Measurements from ENCODE around the gene MRPS14. TPM values are rescaled to one million over a fixed set of nuclear protein-coding genes. Genes with fewer than 3 reads are reported as not detected.

The MRPS14 gene
- total RNA-seq, 1 donor from 2014 or later: 33.5 TPM

- H3K4me1 Mint-ChIP-seq: peaks cover 58% of the 10 kb centered on the region
- H3K36me3 Mint-ChIP-seq (ENCODE audit: low read depth): peaks cover 5% of the 10 kb centered on the region
- H3K27me3 Mint-ChIP-seq: no peaks in the 10 kb centered on the region
- H3K9me3 Mint-ChIP-seq: no peaks in the 10 kb centered on the region
- intact Hi-C loops (cut with micrococcal nuclease): loop anchor here (10.0 kb wide), 1 partner anchor 941 kb away; the partner anchor contains the start of gene RC3H1
- no peak for DNase-seq
- H3K4me3 Mint-ChIP-seq: peak overlapping the region; percentile 84
- peak overlapping the region; percentile 89 for H3K27ac Mint-ChIP-seq
Measured at GRCh38 chr1:174966008-174966572, 57.1 kb downstream of the MRPS14 start.

- peak; percentile 79 for DNase-seq
- Mint-ChIP-seq H3K4me1 (peaks cover 58% of the 10 kb centered on the region), H3K27me3 (no peaks in the 10 kb centered on the region), H3K9me3 (no peaks in the 10 kb centered on the region), H3K4me3 (peak overlapping the region; percentile 84), H3K27ac (peak overlapping the region; percentile 89), H3K36me3 (ENCODE audit: low read depth) (peaks cover 5% of the 10 kb centered on the region)
- intact Hi-C loops (cut with micrococcal nuclease): loop anchor here (1.0 to 10.0 kb wide), 6 partner anchors 27 to 941 kb away; partner anchors contain the start of genes MRPS14, RABGAP1L and RC3H1
Measured at GRCh38 chr1:174965362-174966007, 57.7 kb downstream of the MRPS14 start.

GRCh38 chr1:174964972-174965361 is 58.3 kb downstream of the MRPS14 start:
- peak overlapping the region; percentile 84 for H3K4me3 Mint-ChIP-seq
- H3K36me3 Mint-ChIP-seq (ENCODE audit: low read depth): peaks cover 4% of the 10 kb centered on the region
- peak; percentile 78 for DNase-seq
- no peaks in the 10 kb centered on the region for H3K27me3 Mint-ChIP-seq
- H3K27ac Mint-ChIP-seq: peak overlapping the region; percentile 89
- intact Hi-C loops (cut with micrococcal nuclease): loop anchor here (1.0 to 10.0 kb wide), 8 partner anchors 26 to 940 kb away; partner anchors contain the start of genes CACYBP, MRPS14, RABGAP1L and RC3H1
- peaks cover 54% of the 10 kb centered on the region for H3K4me1 Mint-ChIP-seq
- H3K9me3 Mint-ChIP-seq: no peaks in the 10 kb centered on the region

GRCh38 chr1:174964261-174964971 is 58.8 kb downstream of the MRPS14 start:
- Mint-ChIP-seq H3K4me1 (peaks cover 49% of the 10 kb centered on the region), H3K4me3 (peak overlapping the region; percentile 84), H3K36me3 (ENCODE audit: low read depth) (peaks cover 2% of the 10 kb centered on the region), H3K9me3 (no peaks in the 10 kb centered on the region), H3K27ac (peak overlapping the region; percentile 89), H3K27me3 (no peaks in the 10 kb centered on the region)
- peak; percentile 85 for DNase-seq
- intact Hi-C loops (cut with micrococcal nuclease): loop anchor here (1.0 to 10.0 kb wide), 6 partner anchors 26 to 940 kb away; partner anchors contain the start of genes CACYBP, RABGAP1L and RC3H1

DNA sequence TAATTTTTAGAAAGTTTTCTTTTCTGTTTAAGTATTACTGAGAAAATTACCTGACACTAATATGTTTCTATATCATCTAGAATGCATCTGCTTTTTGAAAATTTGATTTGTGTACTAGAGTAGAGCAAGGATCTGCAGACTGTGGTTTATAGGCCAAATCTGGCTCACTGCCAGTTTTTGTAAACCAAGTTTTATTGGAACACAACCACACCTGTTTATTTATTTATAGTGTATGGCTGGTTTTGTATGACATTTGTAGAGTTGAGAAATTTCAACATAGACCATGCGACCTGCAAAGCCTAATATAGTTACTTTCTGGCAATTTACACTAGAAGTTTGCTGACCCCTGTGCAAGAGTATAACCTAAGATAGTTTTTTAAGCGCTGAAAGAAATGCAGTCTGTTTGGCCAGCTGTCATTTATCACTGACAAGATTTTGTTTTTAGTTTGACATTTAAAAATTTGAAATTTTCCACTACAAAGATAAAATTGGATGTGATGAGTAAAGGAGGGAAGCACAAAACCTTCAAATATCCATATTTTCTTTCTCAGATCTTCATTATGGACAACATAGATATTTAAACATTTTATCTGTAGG is 59.6 kb downstream of the MRPS14 start:
- Mint-ChIP-seq H3K4me3 (peak overlapping the region; percentile 84), H3K4me1 (peaks cover 43% of the 10 kb centered on the region)
- DNase-seq: no peak

More for the DNA sequence above, 59.6 kb downstream of the MRPS14 start:
- H3K27me3 Mint-ChIP-seq: no peaks in the 10 kb centered on the region
- intact Hi-C loops (cut with micrococcal nuclease): loop anchor here (1.0 to 10.0 kb wide), 6 partner anchors 25 to 939 kb away; partner anchors contain the start of genes CACYBP, RABGAP1L and RC3H1
- H3K9me3 Mint-ChIP-seq: no peaks in the 10 kb centered on the region
- peak overlapping the region; percentile 89 for H3K27ac Mint-ChIP-seq
- no peaks in the 10 kb centered on the region for H3K36me3 Mint-ChIP-seq (ENCODE audit: low read depth)

Other genes with a start within 250 kb of the MRPS14 start
- gene CACYBP, start 23.5 kb downstream of the MRPS14 start, total RNA-seq: 385 and 389 TPM in 2 replicates
- not detected in 2 replicates for gene TNN, start 44.4 kb upstream of the MRPS14 start, total RNA-seq
- gene KIAA0040, start 169.4 kb upstream of the MRPS14 start, total RNA-seq: 32.6 and 35.4 TPM in 2 replicates

All from activated CD4-positive, alpha-beta T cell treated with anti-CD3 and anti-CD28 coated beads, Interleukin-2, amount 10 ng/mL, durations not matched to agents 24 days and 14 days (primary cell).